OCI-LY1 (cell line): ENCODE results near the gene DNM2.
A peak's percentile ranks its signal among the peaks of the same experiment; 100 is the strongest.

ENCODE experiments used
- H2AFZ ChIP-seq: fragments of 200-600 bp; sonication (generic), shearing (Covaris generic); 2 replicates; pipeline ENCODE4 v1.6.0; 2014; ENCODE audit warnings: antibody characterized with exemption, mild to moderate bottlenecking, low read length
- H3F3A ChIP-seq: fragments of 200-600 bp; sonication (generic), shearing (Covaris generic); 2 replicates; pipeline ENCODE4 v1.6.0; 2014; ENCODE audit warnings: mild to moderate bottlenecking, antibody characterized with exemption, low read length, moderate library complexity; ENCODE audit not compliant: insufficient read depth
- H3K27ac ChIP-seq: fragments of 200-600 bp; sonication (generic); 2 replicates; pipeline ENCODE4 v1.5.1; 2014; ENCODE audit warnings: low read length, mixed run types, mild to moderate bottlenecking, low read depth; ENCODE audit not compliant: poor library complexity, severe bottlenecking
- H3K27me3 ChIP-seq: fragments of 200-600 bp; sonication (generic); 2 replicates; pipeline ENCODE4 v1.6.0; 2014; ENCODE audit warnings: antibody characterized with exemption, mild to moderate bottlenecking, low read length, moderate library complexity; ENCODE audit not compliant: insufficient read depth
- H3K36me3 ChIP-seq: fragments of 200-600 bp; sonication (generic); 2 replicates; pipeline ENCODE4 v1.6.1; 2014; ENCODE audit warnings: mild to moderate bottlenecking, antibody characterized with exemption, low read length, moderate library complexity, mixed read lengths; ENCODE audit not compliant: insufficient read depth
- H3K4me1 ChIP-seq: fragments of 200-600 bp; sonication (generic); 2 replicates; pipeline ENCODE4 v1.5.1; 2014; ENCODE audit warnings: mild to moderate bottlenecking, low read length, moderate library complexity; ENCODE audit not compliant: insufficient read depth, severe bottlenecking
- H3K4me2 ChIP-seq: fragments of 200-600 bp; sonication (generic), shearing (Covaris generic); 2 replicates; pipeline ENCODE4 v1.6.1; 2014; ENCODE audit warnings: low read length
- H3K4me3 ChIP-seq: fragments of 200-600 bp; sonication (generic); 2 replicates; pipeline ENCODE4 v1.5.1; 2014; ENCODE audit warnings: low read length, low read depth, mild to moderate bottlenecking, mixed read lengths; ENCODE audit not compliant: poor library complexity, severe bottlenecking
- H3K79me2 ChIP-seq: fragments of 200-600 bp; shearing (Covaris generic); 2 replicates; pipeline ENCODE4 v1.6.1; 2016; ENCODE audit warnings: mixed run types, low read length, mixed read lengths; ENCODE audit not compliant: insufficient read depth
- H3K9ac ChIP-seq: fragments of 200-600 bp; sonication (generic), shearing (Covaris generic); 2 replicates; pipeline ENCODE4 v1.6.1; 2014; ENCODE audit warnings: mild to moderate bottlenecking, low read length, mixed read lengths
- H3K9me2 ChIP-seq: fragments of 200-600 bp; sonication (generic), shearing (Covaris generic); 2 replicates; pipeline ENCODE4 v1.6.1; 2014; ENCODE audit warnings: low read depth, mild to moderate bottlenecking, low read length, mixed read lengths
- H3K9me3 ChIP-seq: fragments of 200-600 bp; shearing (Covaris generic); 2 replicates; pipeline ENCODE4 v1.6.1; 2014; ENCODE audit warnings: low read length, mixed read lengths
- H4K20me1 ChIP-seq: fragments of 200-600 bp; sonication (generic), shearing (Covaris generic); 2 replicates; pipeline ENCODE4 v1.6.0; 2016; ENCODE audit warnings: mild to moderate bottlenecking, low read length; ENCODE audit not compliant: insufficient read depth
- EZH2 ChIP-seq: fragments of 200-600 bp; sonication (generic), shearing (Covaris generic); IDR thresholded peaks from 2 replicates; pipeline ENCODE4 v1.8.0; 2017; ENCODE audit warnings: borderline replicate concordance, mixed run types, mild to moderate bottlenecking, antibody characterized with exemption, low read length, moderate library complexity, mixed read lengths
- TF ChIP-seq, protein P1 (sequence below): fragments of 200-600 bp; sonication (generic), shearing (Covaris generic); IDR thresholded peaks from 2 replicates; pipeline ENCODE4 v1.5.1; 2017; ENCODE audit warnings: mild to moderate bottlenecking, antibody characterized with exemption, low read length, moderate library complexity, mixed read lengths

The DNM2 gene

GRCh38 chr19:10717356-10718204 is at the start of gene DNM2:
TSS of gene DNM2 (plus strand) at chr19:10718079. CDS start at chr19:10718243, 164 bp downstream.
- H3K4me1 ChIP-seq: peaks cover 26% of the 10 kb centered on the region
- peak within 1 kb of the TSS; percentile 44 for H3K27ac ChIP-seq
- peaks cover 20% of the 10 kb centered on the region; the same call in 1 of the 2 replicates for H3K36me3 ChIP-seq
- H4K20me1 ChIP-seq: no peaks in the 10 kb centered on the region
- no peaks in the 10 kb centered on the region for H3K9me3 ChIP-seq
- no peaks in the 10 kb centered on the region for H3K9me2 ChIP-seq
- H3K27me3 ChIP-seq: no peaks in the 10 kb centered on the region
- H3K9ac ChIP-seq: peak within 1 kb of the TSS; percentile 90
- no peaks in the 10 kb centered on the region for H3F3A ChIP-seq
- H2AFZ ChIP-seq: peak within 1 kb of the TSS; percentile 36; the same call in 1 of the 2 replicates
- peak within 1 kb of the TSS; percentile 88 for H3K4me3 ChIP-seq
- H3K4me2 ChIP-seq: peak within 1 kb of the TSS; percentile 98
- H3K79me2 ChIP-seq: peaks cover 43% of the 10 kb centered on the region
- no peak for TF ChIP-seq EZH2
- TF ChIP-seq, protein P1, sequence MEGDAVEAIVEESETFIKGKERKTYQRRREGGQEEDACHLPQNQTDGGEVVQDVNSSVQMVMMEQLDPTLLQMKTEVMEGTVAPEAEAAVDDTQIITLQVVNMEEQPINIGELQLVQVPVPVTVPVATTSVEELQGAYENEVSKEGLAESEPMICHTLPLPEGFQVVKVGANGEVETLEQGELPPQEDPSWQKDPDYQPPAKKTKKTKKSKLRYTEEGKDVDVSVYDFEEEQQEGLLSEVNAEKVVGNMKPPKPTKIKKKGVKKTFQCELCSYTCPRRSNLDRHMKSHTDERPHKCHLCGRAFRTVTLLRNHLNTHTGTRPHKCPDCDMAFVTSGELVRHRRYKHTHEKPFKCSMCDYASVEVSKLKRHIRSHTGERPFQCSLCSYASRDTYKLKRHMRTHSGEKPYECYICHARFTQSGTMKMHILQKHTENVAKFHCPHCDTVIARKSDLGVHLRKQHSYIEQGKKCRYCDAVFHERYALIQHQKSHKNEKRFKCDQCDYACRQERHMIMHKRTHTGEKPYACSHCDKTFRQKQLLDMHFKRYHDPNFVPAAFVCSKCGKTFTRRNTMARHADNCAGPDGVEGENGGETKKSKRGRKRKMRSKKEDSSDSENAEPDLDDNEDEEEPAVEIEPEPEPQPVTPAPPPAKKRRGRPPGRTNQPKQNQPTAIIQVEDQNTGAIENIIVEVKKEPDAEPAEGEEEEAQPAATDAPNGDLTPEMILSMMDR: peak; percentile 78

- no peak overlapping the region for H3K9ac ChIP-seq
- 0 out of 2 replicates have a peak, but pooled peaks cover 3% of the 10 kb centered on the region for H4K20me1 ChIP-seq
- TF ChIP-seq EZH2: no peak
- TF ChIP-seq, protein P1: no peak
- H3K4me1 ChIP-seq: peaks cover 8% of the 10 kb centered on the region
- H2AFZ ChIP-seq: no peak overlapping the region
- no peaks in the 10 kb centered on the region for H3K9me2 ChIP-seq
- H3K27ac ChIP-seq: peak overlapping the region; percentile 38
- H3K27me3 ChIP-seq: no peaks in the 10 kb centered on the region
- no peaks in the 10 kb centered on the region for H3K9me3 ChIP-seq
- no peak overlapping the region for H3K4me3 ChIP-seq
- peaks cover 78% of the 10 kb centered on the region for H3K36me3 ChIP-seq
- H3F3A ChIP-seq: no peaks in the 10 kb centered on the region
- H3K79me2 ChIP-seq: peaks cover 73% of the 10 kb centered on the region
- H3K4me2 ChIP-seq: no peak overlapping the region
Measured at GRCh38 chr19:10669246-10669645, 48.6 kb upstream of the DNM2 start.

- peaks cover 8% of the 10 kb centered on the region for H3K4me1 ChIP-seq
- no peaks in the 10 kb centered on the region for H3K9me3 ChIP-seq
- no peaks in the 10 kb centered on the region for H3K27me3 ChIP-seq
- no peaks in the 10 kb centered on the region for H3K9me2 ChIP-seq
- no peak overlapping the region for H3K4me2 ChIP-seq
- H2AFZ ChIP-seq: no peak overlapping the region
- H4K20me1 ChIP-seq: 0 out of 2 replicates have a peak, but pooled peaks cover 3% of the 10 kb centered on the region
- TF ChIP-seq EZH2: no peak
- TF ChIP-seq, protein P1: no peak
- no peak overlapping the region for H3K27ac ChIP-seq
- H3K9ac ChIP-seq: no peak overlapping the region
- no peak overlapping the region for H3K4me3 ChIP-seq
- no peaks in the 10 kb centered on the region for H3F3A ChIP-seq
- peaks cover 87% of the 10 kb centered on the region for H3K36me3 ChIP-seq
- peaks cover 69% of the 10 kb centered on the region for H3K79me2 ChIP-seq
Measured at GRCh38 chr19:10670182-10670581, 47.7 kb upstream of the DNM2 start.
